A549 (cell line): ENCODE results near the gene ATOX1. TPM values are rescaled to one million over a fixed set of nuclear protein-coding genes. Genes with fewer than 3 reads are reported as not detected.

Source experiments
- ATAC-seq, 2 experiments: fragments of 200-7000 bp in 1 of 2; fragments of >200 bp in 1 of 2; cut with Nextera tagmentation in 1 of 2; cut with Tn5 transposase in 1 of 2; 3 replicates each; pipeline versions ENCODE4 v1.8.0 to v1.9.1; 2018 to 2020; ENCODE audit warnings: mild to moderate bottlenecking in 1 of 2, moderate library complexity in 1 of 2
- CTCF ChIA-PET: fragments of 300-600 bp; sonication (Branson Sonifier 250); formaldehyde crosslinking; extraction: SDS; loops from one replicate; lab custom pipeline; 2021; ENCODE audit warnings: antibody characterized with exemption, inconsistent platforms; lab: Yijun Ruan, JAX
- POLR2A ChIA-PET: fragments of 350-600 bp; formaldehyde crosslinking; extraction: SDS; loops from one replicate; lab custom pipeline; 2021; ENCODE audit warnings: antibody characterized with exemption, inconsistent platforms; lab: Yijun Ruan, JAX
- DNase-seq, 2 experiments: peaks; one replicate each; pipeline versions ENCODE4 v3.0.0 to v3.0.0-alpha.2; 2011 to 2016; ENCODE audit warnings: low read depth in 1 of 2, low spot score in 1 of 2
- FAIRE-seq: peaks from 2 replicates; lab custom pipeline; 2011; peaks lifted over from hg19 to GRCh38; lab: Jason Lieb, UNC
- H3K27ac ChIP-seq, 2 experiments: fragments of >200 bp; sonication (Bioruptor Twin); formaldehyde crosslinking; 3 replicates each; pipeline ENCODE4 v1.5.1; 2016 to 2017
- H3K4me1 ChIP-seq: fragments of >200 bp; sonication (Bioruptor Twin); formaldehyde crosslinking; 3 replicates; pipeline ENCODE4 v1.6.1; 2016
- H3K4me2 ChIP-seq: fragments of >200 bp; sonication (Bioruptor Twin); formaldehyde crosslinking; 3 replicates; pipeline ENCODE4 v1.6.1; 2016
- H3K4me3 ChIP-seq: fragments of >200 bp; sonication (Bioruptor Twin); formaldehyde crosslinking; 3 replicates; pipeline ENCODE4 v1.5.1; 2016
- H3K9me3 ChIP-seq: fragments of >200 bp; sonication (Bioruptor Twin); formaldehyde crosslinking; 3 replicates; pipeline ENCODE4 v1.6.1; 2016
- CBX2 ChIP-seq: fragments of 200-600 bp; sonication (generic); IDR thresholded peaks from 2 replicates; pipeline ENCODE4 v1.6.1; 2016; ENCODE audit warnings: low read depth, mild to moderate bottlenecking, borderline replicate concordance
- CBX8 ChIP-seq: fragments of 200-600 bp; sonication (generic); IDR thresholded peaks from 2 replicates; pipeline ENCODE4 v1.6.1; 2016
- CEBPB ChIP-seq, 2 experiments: fragments of >200 bp in 1 of 2; sonication (Bioruptor Twin) in 1 of 2; formaldehyde crosslinking in 1 of 2; IDR thresholded peaks; 2 replicates each; pipeline ENCODE4 v1.6.1; 2012 to 2016
- EP300 ChIP-seq, 2 experiments: fragments of >200 bp; sonication (Bioruptor Twin); formaldehyde crosslinking; IDR thresholded peaks; 2 replicates in 1 of 2; 3 replicates in 1 of 2; pipeline ENCODE4 v1.6.1; 2016 to 2017
- FOSB ChIP-seq: fragments of 250-450 bp; sonication (Bioruptor Pico); IDR thresholded peaks from 2 replicates; pipeline ENCODE4 v1.5.0; 2020; ENCODE audit warnings: mild to moderate bottlenecking, moderate library complexity
- FOXS1 ChIP-seq: fragments of 250-450 bp; sonication (Bioruptor Pico); IDR thresholded peaks from 2 replicates; pipeline ENCODE4 v1.5.0; 2020; ENCODE audit warnings: mild to moderate bottlenecking, moderate library complexity
- HDAC2 ChIP-seq: fragments of 200-600 bp; sonication (generic); IDR thresholded peaks from 2 replicates; pipeline ENCODE4 v1.6.1; 2016
- HOXB13 ChIP-seq: fragments of 250-450 bp; sonication (Bioruptor Pico); IDR thresholded peaks from 2 replicates; pipeline ENCODE4 v1.5.0; 2020; ENCODE audit warnings: low read depth, mild to moderate bottlenecking, moderate library complexity
- JUN ChIP-seq, 2 experiments: fragments of >200 bp; sonication (Bioruptor Twin); formaldehyde crosslinking; IDR thresholded peaks; 2 replicates in 1 of 2; 3 replicates in 1 of 2; pipeline ENCODE4 v1.6.1; 2016 to 2017
- KDM1A ChIP-seq: fragments of 200-600 bp; sonication (generic); IDR thresholded peaks from 2 replicates; pipeline ENCODE4 v1.6.1; 2016; ENCODE audit warnings: low read depth, mild to moderate bottlenecking
- MAFK ChIP-seq: fragments of 450-650 bp; IDR thresholded peaks from 2 replicates; pipeline ENCODE4 v1.6.1; 2014; ENCODE audit not compliant: partially characterized antibody
- PHF8 ChIP-seq: fragments of 200-600 bp; sonication (generic); IDR thresholded peaks from 2 replicates; pipeline ENCODE4 v1.6.1; 2016; ENCODE audit warnings: low read depth, mild to moderate bottlenecking, antibody characterized with exemption, moderate library complexity, borderline replicate concordance
- POLR2AphosphoS2 ChIP-seq: conservative IDR thresholded peaks from 2 replicates; pipeline ENCODE4 v1.6.1; 2012; ENCODE audit warnings: low read length, improper control_type of control experiment, inconsistent platforms
- RAD21 ChIP-seq, 2 experiments: fragments of >200 bp in 1 of 2; sonication (Bioruptor Twin) in 1 of 2; formaldehyde crosslinking in 1 of 2; IDR thresholded peaks in 1 of 2; conservative IDR thresholded peaks in 1 of 2; 2 replicates in 1 of 2; 3 replicates in 1 of 2; pipeline ENCODE4 v1.6.1; 2012 to 2018; ENCODE audit warnings: inconsistent platforms in 1 of 2
- TFCP2L1 ChIP-seq: fragments of 250-450 bp; sonication (Bioruptor Pico); IDR thresholded peaks from 2 replicates; pipeline ENCODE4 v1.5.0; 2021; ENCODE audit warnings: mild to moderate bottlenecking
- ZFP36 ChIP-seq: fragments of 450-650 bp; IDR thresholded peaks from 2 replicates; pipeline ENCODE4 v1.6.1; 2014; ENCODE audit warnings: borderline replicate concordance; ENCODE audit not compliant: partially characterized antibody
- ZNF302 ChIP-seq: fragments of 250-450 bp; sonication (Bioruptor Pico); IDR thresholded peaks from 2 replicates; pipeline ENCODE4 v1.9.0; 2021; ENCODE audit warnings: inconsistent platforms, mild to moderate bottlenecking, moderate library complexity
- WGBS: methylation state at CpG from one replicate; pipeline ENCODE4 v1.1.6; 2017; ENCODE audit errors: missing lambda C conversion rate; 5-methylcytosine and 5-hydroxymethylcytosine counted together
- polyA plus RNA-seq, 4 experiments: library from polyadenylated mRNA; depleted of rRNA in 3 of 4; stranded (reverse); fragments of >200 nt; fragmentation: RNase III in 1 of 4; extraction: RNeasy Plus Mini Kit Qiagen cat#74134 plus additional on column Dnase treatment in 1 of 4; gene quantifications; 2 replicates in 3 of 4; 3 replicates in 1 of 4; pipeline ENCODE4 v1.2.3, GENCODE V29; 2011 to 2017
- TF ChIP-seq, protein P1 (sequence below): fragments of 250-450 bp; sonication (Bioruptor Pico); IDR thresholded peaks from 2 replicates; pipeline ENCODE4 v1.5.0; 2020; ENCODE audit warnings: low read depth, mild to moderate bottlenecking, moderate library complexity
- TF ChIP-seq, protein P2 (sequence below): IDR thresholded peaks from 2 replicates; pipeline ENCODE4 v1.6.1; 2012; ENCODE audit warnings: low read depth, borderline replicate concordance
- TF ChIP-seq, protein P3 (sequence below): fragments of 150-350 bp; IDR thresholded peaks from 2 replicates; pipeline ENCODE4 v1.6.1; 2014; ENCODE audit warnings: low read depth, mild to moderate bottlenecking, low read length

The ATOX1 gene
- polyA plus RNA-seq, 2 of the 4 experiments (the other 2 are of a cell fraction): 58.1 to 218 TPM

DNA sequence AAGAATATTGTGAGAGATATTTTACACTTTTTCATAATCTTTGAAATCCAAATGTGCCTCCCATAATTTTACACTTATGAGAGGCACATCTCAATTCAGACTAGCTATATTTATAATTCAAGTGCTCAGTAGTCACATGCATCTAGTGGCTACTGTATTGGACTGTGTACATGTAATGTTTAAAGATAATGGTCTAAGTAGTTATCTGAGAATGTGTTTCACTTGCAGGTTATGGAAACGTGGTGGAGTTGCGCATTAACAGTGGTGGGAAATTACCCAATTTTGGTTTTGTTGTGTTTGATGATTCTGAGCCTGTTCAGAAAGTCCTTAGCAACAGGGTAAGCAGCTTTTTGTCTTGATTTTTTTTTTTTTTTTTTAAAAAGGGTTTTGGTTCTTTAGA, 42.1 kb upstream of the ATOX1 start:
- TF ChIP-seq CBX8 (no peak), CEBPB (IDR thresholded peaks at IDR 0.05) (no peak), POLR2AphosphoS2 (no peak), FOSB (CRISPR knock-in tag) (no peak), HDAC2 (no peak), ZFP36 (no peak), JUN (IDR thresholded peaks at IDR 0.05) (no peak), TFCP2L1 (no peak), PHF8 (no peak), FOXS1 (CRISPR knock-in tag) (no peak), ZNF302 (CRISPR knock-in tag) (no peak), CBX2 (no peak), EP300 (IDR thresholded peaks at IDR 0.05) (no peak), MAFK (no peak), HOXB13 (CRISPR knock-in tag) (no peak)
- TF ChIP-seq, protein P1, sequence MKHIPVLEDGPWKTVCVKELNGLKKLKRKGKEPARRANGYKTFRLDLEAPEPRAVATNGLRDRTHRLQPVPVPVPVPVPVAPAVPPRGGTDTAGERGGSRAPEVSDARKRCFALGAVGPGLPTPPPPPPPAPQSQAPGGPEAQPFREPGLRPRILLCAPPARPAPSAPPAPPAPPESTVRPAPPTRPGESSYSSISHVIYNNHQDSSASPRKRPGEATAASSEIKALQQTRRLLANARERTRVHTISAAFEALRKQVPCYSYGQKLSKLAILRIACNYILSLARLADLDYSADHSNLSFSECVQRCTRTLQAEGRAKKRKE: no peak
- TF ChIP-seq, protein P2, sequence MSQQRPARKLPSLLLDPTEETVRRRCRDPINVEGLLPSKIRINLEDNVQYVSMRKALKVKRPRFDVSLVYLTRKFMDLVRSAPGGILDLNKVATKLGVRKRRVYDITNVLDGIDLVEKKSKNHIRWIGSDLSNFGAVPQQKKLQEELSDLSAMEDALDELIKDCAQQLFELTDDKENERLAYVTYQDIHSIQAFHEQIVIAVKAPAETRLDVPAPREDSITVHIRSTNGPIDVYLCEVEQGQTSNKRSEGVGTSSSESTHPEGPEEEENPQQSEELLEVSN: no peak
- TF ChIP-seq, protein P3, sequence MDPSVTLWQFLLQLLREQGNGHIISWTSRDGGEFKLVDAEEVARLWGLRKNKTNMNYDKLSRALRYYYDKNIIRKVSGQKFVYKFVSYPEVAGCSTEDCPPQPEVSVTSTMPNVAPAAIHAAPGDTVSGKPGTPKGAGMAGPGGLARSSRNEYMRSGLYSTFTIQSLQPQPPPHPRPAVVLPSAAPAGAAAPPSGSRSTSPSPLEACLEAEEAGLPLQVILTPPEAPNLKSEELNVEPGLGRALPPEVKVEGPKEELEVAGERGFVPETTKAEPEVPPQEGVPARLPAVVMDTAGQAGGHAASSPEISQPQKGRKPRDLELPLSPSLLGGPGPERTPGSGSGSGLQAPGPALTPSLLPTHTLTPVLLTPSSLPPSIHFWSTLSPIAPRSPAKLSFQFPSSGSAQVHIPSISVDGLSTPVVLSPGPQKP: no peak

DNA sequence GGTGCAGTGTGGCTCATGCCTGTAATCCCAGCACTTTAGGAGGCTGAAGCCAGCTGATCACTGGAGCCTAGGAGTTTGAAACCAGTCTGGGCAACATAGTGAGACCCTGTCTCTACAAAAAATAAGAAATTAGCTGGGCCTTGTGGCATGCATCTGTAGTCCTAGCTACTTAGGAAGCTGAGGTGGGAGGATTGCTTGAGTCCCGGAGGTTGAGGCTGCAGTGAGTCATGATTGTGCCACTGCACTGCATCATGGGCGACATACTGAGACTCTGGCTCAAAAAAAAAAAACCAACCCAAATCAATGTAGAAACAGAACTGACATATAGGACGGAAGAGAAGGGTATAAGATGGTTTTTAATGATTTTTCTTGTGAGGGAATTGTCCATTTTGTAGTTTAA, 41.0 kb upstream of the ATOX1 start:
- Histone ChIP-seq H3K9me3 (no peaks in the 10 kb centered on the region), H3K27ac (no peak overlapping the region), H3K4me2 (no peak overlapping the region), H3K4me1 (no peaks in the 10 kb centered on the region), H3K4me3 (no peak overlapping the region)
- ATAC-seq: peak in 1 of 2 experiments; percentile 45; a peak in 1 of 6 replicates
- ChIA-PET CTCF (interaction anchor here (0.6 to 2.0 kb wide), 7 partner anchors 15 to 59 kb away, joined by 3 to 6 read pairs (median 4); no protein-coding TSS in a partner anchor), POLR2A (no interaction called here)
- no peak for TF ChIP-seq ZNF302 (CRISPR knock-in tag)
- FAIRE-seq: no peak
- no peak for DNase-seq
- 83% methylated on average over 3 of the region's 3 CpGs for WGBS

More for the DNA sequence above, 42.1 kb upstream of the ATOX1 start:
- ATAC-seq (no peak), DNase-seq (no peak), FAIRE-seq (no peak)
- H3K27ac ChIP-seq: no peak overlapping the region
- no peaks in the 10 kb centered on the region for H3K4me1 ChIP-seq
- WGBS: 83% methylated on average over 2 of the region's 2 CpGs
- ChIA-PET POLR2A (interaction anchor here (1.6 kb wide), 1 partner anchor 29 kb away, joined by 5 read pairs; the partner anchor contains the start of gene G3BP1), CTCF (interaction anchor here (0.6 to 1.8 kb wide), 6 partner anchors 8 to 23 kb away, joined by 3 to 4 read pairs (median 4); no protein-coding TSS in a partner anchor)
- H3K4me3 ChIP-seq: no peak overlapping the region
- H3K9me3 ChIP-seq: no peaks in the 10 kb centered on the region
- H3K4me2 ChIP-seq: no peak overlapping the region

DNA sequence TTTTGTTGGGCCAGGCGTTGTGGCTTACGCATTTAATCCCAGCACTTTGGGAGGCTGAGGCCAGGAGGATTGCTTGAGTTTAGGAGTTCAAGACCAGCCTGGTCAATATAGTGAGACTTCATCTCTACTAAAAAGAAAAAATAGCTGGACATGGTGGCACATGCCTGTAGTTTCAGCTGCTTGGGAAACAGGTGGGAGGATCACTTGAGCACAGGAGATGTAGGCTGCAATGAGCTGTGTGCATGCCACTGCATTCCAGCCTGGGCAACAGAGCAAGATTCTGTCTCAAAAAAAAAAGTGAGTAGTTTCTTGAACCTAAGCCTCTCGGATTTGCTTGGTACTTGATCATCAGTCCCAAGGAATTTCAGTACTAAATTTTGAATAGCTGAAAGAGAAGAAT, 40.2 kb upstream of the ATOX1 start:
- POLR2A ChIA-PET: no interaction called here
- no peak for TF ChIP-seq KDM1A
- TF ChIP-seq RAD21 (conservative IDR thresholded peaks at IDR 0.05 in 1 of 2, IDR thresholded peaks at IDR 0.05 in 1 of 2): no peak
- TF ChIP-seq, all 56 proteins: peak for 0
- CTCF ChIA-PET: interaction anchor here (1.2 to 2.0 kb wide), 4 partner anchors 20 to 58 kb away, joined by 3 to 6 read pairs (median 4); no protein-coding TSS in a partner anchor

More for the DNA sequence above, 40.2 kb upstream of the ATOX1 start:
- FAIRE-seq (no peak), ATAC-seq (no peak), DNase-seq (no peak)
- Histone ChIP-seq H3K9me3 (no peaks in the 10 kb centered on the region), H3K4me3 (no peak overlapping the region), H3K4me2 (no peak overlapping the region), H3K4me1 (no peaks in the 10 kb centered on the region), H3K27ac (no peak overlapping the region)
- WGBS: 87% methylated on average over 3 of the region's 3 CpGs
